Measurements from ENCODE around the gene SLC9A9. TPM values are rescaled to one million over a fixed set of nuclear protein-coding genes. Genes with fewer than 3 reads are reported as not detected.

Gene SLC9A9
- total and polyA plus RNA-seq, 2 donors from 2014 or later, result 3.7 to 16.5 TPM

GRCh38 chr3:143357700-143358099 is 490.6 kb downstream of the SLC9A9 start:
- no peaks in the 10 kb centered on the region for H3K36me3 ChIP-seq (ENCODE audit: control insufficient read depth in 2 of 3, insufficient read depth in 3 of 3, low read length in 3 of 3)
- intact Hi-C loops (cut with DNase I), result no loop called here
- H3K4me1 ChIP-seq (ENCODE audit: control insufficient read depth in 2 of 3, insufficient read depth in 2 of 3, low read depth in 1 of 3, low read length in 3 of 3), result no peaks in the 10 kb centered on the region
- H3K27me3 ChIP-seq (ENCODE audit: control insufficient read depth, insufficient read depth, low read length), result no peaks in the 10 kb centered on the region
- FAIRE-seq, result no peak
- no peak overlapping the region for H3K4me3 ChIP-seq (ENCODE audit: low read length in 3 of 3)
- H3K9ac ChIP-seq (ENCODE audit: low read length in 3 of 3), result no peak overlapping the region
- TF ChIP-seq CTCF (IDR thresholded peaks at IDR 0.05; ENCODE audit: borderline replicate concordance, extremely low read depth, insufficient read depth), result no peak
- no peak for DNase-seq
- H3K27ac ChIP-seq (ENCODE audit: low read depth in 2 of 2, low read length in 2 of 2), result no peak overlapping the region
- no peaks in the 10 kb centered on the region for H3K9me3 ChIP-seq (ENCODE audit: control insufficient read depth in 2 of 3, insufficient read depth in 1 of 3, low read length in 3 of 3)

- FAIRE-seq, result no peak
- H3K4me3 ChIP-seq (ENCODE audit: low read length in 3 of 3), result no peak overlapping the region
- no peak overlapping the region for H3K9ac ChIP-seq (ENCODE audit: low read length in 3 of 3)
- no peak for DNase-seq
- H3K27ac ChIP-seq (ENCODE audit: low read depth in 2 of 2, low read length in 2 of 2), result no peak overlapping the region
- H3K27me3 ChIP-seq (ENCODE audit: control insufficient read depth, insufficient read depth, low read length), result no peaks in the 10 kb centered on the region
- H3K36me3 ChIP-seq (ENCODE audit: control insufficient read depth in 2 of 3, insufficient read depth in 3 of 3, low read length in 3 of 3), result no peaks in the 10 kb centered on the region
- intact Hi-C loops (cut with DNase I), result no loop called here
- no peak for TF ChIP-seq CTCF (IDR thresholded peaks at IDR 0.05; ENCODE audit: borderline replicate concordance, extremely low read depth, insufficient read depth)
- no peaks in the 10 kb centered on the region for H3K4me1 ChIP-seq (ENCODE audit: control insufficient read depth in 2 of 3, insufficient read depth in 2 of 3, low read depth in 1 of 3, low read length in 3 of 3)
- H3K9me3 ChIP-seq (ENCODE audit: control insufficient read depth in 2 of 3, insufficient read depth in 1 of 3, low read length in 3 of 3), result no peaks in the 10 kb centered on the region
Measured at GRCh38 chr3:143356839-143357238, 491.4 kb downstream of the SLC9A9 start.

- no peak for DNase-seq
Measured at GRCh38 chr3:143354342-143354741, 493.9 kb downstream of the SLC9A9 start.

More at GRCh38 chr3:143354342-143354741, 493.9 kb downstream of the SLC9A9 start:
- H3K27me3 ChIP-seq (ENCODE audit: control insufficient read depth, insufficient read depth, low read length), result no peaks in the 10 kb centered on the region
- no peaks in the 10 kb centered on the region for H3K9me3 ChIP-seq (ENCODE audit: control insufficient read depth in 2 of 3, insufficient read depth in 1 of 3, low read length in 3 of 3)
- no peak overlapping the region for H3K27ac ChIP-seq (ENCODE audit: low read depth in 2 of 2, low read length in 2 of 2)
- no peaks in the 10 kb centered on the region for H3K4me1 ChIP-seq (ENCODE audit: control insufficient read depth in 2 of 3, insufficient read depth in 2 of 3, low read depth in 1 of 3, low read length in 3 of 3)
- TF ChIP-seq CTCF (IDR thresholded peaks at IDR 0.05; ENCODE audit: borderline replicate concordance, extremely low read depth, insufficient read depth), result no peak
- H3K9ac ChIP-seq (ENCODE audit: low read length in 3 of 3), result no peak overlapping the region
- FAIRE-seq, result no peak
- no peak overlapping the region for H3K4me3 ChIP-seq (ENCODE audit: low read length in 3 of 3)
- H3K36me3 ChIP-seq (ENCODE audit: control insufficient read depth in 2 of 3, insufficient read depth in 3 of 3, low read length in 3 of 3), result no peaks in the 10 kb centered on the region
- intact Hi-C loops (cut with DNase I), result no loop called here
